ENCODE data around the gene MORN1. TPM values are rescaled to one million over a fixed set of nuclear protein-coding genes. Genes with fewer than 3 reads are reported as not detected.

The MORN1 gene
- total RNA-seq, 4 donors from 2014 or later = 7.0 to 9.8 (median 8.0) TPM

DNA sequence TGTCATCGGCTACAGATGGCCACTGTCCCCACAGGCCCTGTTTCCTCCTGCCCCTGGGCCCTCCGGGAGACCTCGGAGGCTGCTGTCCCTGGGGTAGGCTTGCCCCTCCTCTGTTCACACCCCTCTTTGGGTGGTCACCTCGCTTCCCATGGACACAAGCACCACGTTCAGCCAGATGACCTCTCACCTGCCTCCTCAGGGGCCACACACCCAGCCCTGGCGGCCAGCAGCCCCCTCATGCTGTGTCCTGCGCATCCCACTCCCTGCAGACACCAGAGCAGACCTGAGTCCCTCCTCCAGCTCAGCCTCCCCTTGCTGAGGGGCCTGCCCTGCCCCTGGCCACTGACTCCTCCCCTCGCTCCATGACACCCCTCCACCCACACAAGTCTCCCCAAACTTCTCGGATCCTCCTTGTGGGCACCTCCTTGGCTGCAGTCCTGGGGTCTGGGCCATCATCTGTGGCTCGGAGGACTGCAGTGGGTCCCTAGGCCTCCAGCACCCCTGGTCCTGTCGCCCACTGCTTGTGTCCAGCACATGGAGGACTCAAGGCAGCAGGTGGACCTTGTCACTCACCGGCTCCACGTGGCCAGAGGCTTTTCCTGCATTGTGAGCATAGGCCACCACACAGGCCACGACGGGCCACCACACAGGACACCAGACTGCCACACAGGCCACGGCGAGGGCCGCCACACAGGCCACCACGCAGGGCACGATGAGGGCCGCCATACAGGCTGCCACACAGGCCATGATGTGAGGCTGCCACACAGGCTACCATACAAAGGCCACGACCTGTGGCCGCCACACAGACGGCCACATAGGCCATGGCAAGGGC, 51.1 kb downstream of the MORN1 start:
- no peak for DNase-seq (ENCODE audit: extremely low spot score)
- no peaks in the 10 kb centered on the region for H3K4me1 ChIP-seq
- no peak overlapping the region for H3K4me3 ChIP-seq
- no peaks in the 10 kb centered on the region for H3K9me3 ChIP-seq
- intact Hi-C loops (cut with DNase I) = no loop called here
- TF ChIP-seq EP300 (IDR thresholded peaks at IDR 0.05) (no peak), CTCF (IDR thresholded peaks at IDR 0.05) (no peak), POLR2A (IDR thresholded peaks at IDR 0.05; ENCODE audit: low read depth) (no peak), POLR2AphosphoS5 (IDR thresholded peaks at IDR 0.05) (no peak)
- 87% methylated on average over 14 of the region's 24 CpGs for whole genome bisulfite sequencing
- H3K36me3 ChIP-seq = no peaks in the 10 kb centered on the region
- H3K27me3 ChIP-seq = no peaks in the 10 kb centered on the region
- no peak overlapping the region for H3K27ac ChIP-seq (replicated peaks in 1 of 4)

- DNase-seq (ENCODE audit: extremely low spot score) = no peak
- H3K36me3 ChIP-seq = no peaks in the 10 kb centered on the region
- H3K4me3 ChIP-seq = no peak overlapping the region
- no peaks in the 10 kb centered on the region for H3K27me3 ChIP-seq
- no peaks in the 10 kb centered on the region for H3K9me3 ChIP-seq
- intact Hi-C loops (cut with DNase I) = no loop called here
- H3K27ac ChIP-seq (replicated peaks in 1 of 4) = no peak overlapping the region
- TF ChIP-seq CTCF (IDR thresholded peaks at IDR 0.05) = no peak
- H3K4me1 ChIP-seq = no peaks in the 10 kb centered on the region
- 77% methylated on average over 16 of the region's 45 CpGs for WGBS
Observed at GRCh38 chr1:2339206-2340085, 51.9 kb downstream of the MORN1 start.

DNA sequence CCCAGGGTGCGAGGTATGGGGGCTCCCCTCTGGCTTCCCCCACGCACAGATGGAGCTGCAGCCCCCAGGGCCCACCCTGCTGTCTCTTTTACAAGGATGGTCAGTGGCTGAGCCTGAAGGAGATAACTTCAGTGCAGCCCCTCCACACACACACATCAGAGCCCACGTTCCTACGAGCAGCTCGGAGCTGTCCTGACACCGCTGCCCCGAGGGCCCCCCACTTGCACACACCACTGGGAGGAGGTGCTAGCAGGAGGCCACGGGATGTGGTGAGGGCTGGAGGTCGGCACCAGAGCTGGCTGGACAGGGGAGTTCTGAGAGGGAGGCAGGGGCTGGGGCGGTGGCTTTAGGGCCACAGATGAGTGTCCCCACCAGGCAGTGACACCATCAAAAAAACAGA, 53.9 kb downstream of the MORN1 start:
- H3K27me3 ChIP-seq = no peaks in the 10 kb centered on the region

GRCh38 chr1:2337081-2337480, 54.3 kb downstream of the MORN1 start:
- H3K9me3 ChIP-seq = no peaks in the 10 kb centered on the region
- TF ChIP-seq EP300 (IDR thresholded peaks at IDR 0.05) (no peak), CTCF (IDR thresholded peaks at IDR 0.05) (no peak), POLR2AphosphoS5 (IDR thresholded peaks at IDR 0.05) (no peak), POLR2A (IDR thresholded peaks at IDR 0.05; ENCODE audit: low read depth) (no peak)
- DNase-seq (ENCODE audit: extremely low spot score) = no peak
- no peak overlapping the region for H3K4me3 ChIP-seq
- H3K4me1 ChIP-seq = no peaks in the 10 kb centered on the region
- intact Hi-C loops (cut with DNase I) = no loop called here
- no peaks in the 10 kb centered on the region for H3K27me3 ChIP-seq
- 100% methylated on average over 4 of the region's 23 CpGs for WGBS
- no peak overlapping the region for H3K27ac ChIP-seq (replicated peaks in 1 of 4)
- H3K36me3 ChIP-seq = no peaks in the 10 kb centered on the region

More for the DNA sequence above, 53.9 kb downstream of the MORN1 start:
- H3K4me1 ChIP-seq = no peaks in the 10 kb centered on the region
- H3K9me3 ChIP-seq = no peaks in the 10 kb centered on the region
- no peak for TF ChIP-seq POLR2A (IDR thresholded peaks at IDR 0.05; ENCODE audit: low read depth)
- TF ChIP-seq EP300 (IDR thresholded peaks at IDR 0.05) = no peak
- TF ChIP-seq CTCF (IDR thresholded peaks at IDR 0.05) = no peak
- no peak for TF ChIP-seq POLR2AphosphoS5 (IDR thresholded peaks at IDR 0.05)
- intact Hi-C loops (cut with DNase I) = no loop called here
- 78% methylated on average over 9 of the region's 10 CpGs for whole genome bisulfite sequencing
- no peak overlapping the region for H3K27ac ChIP-seq (replicated peaks in 1 of 4)
- DNase-seq (ENCODE audit: extremely low spot score) = no peak
- no peaks in the 10 kb centered on the region for H3K36me3 ChIP-seq
- no peak overlapping the region for H3K4me3 ChIP-seq

Data from esophagus muscularis mucosa (tissue), 4 donors.